Sigmoid colon (tissue), 3 donors: ENCODE data around the gene SLC30A7.

Experiments used
- CTCF ChIP-seq, 4 experiments: fragments of 450-650 bp in 3 of 4; fragments of 200-600 bp in 1 of 4; IDR thresholded peaks; one replicate each; pipeline ENCODE4 v1.5.1; 2016 to 2019; ENCODE audit warnings: antibody characterized with exemption in 4 of 4, mild to moderate bottlenecking in 3 of 4, moderate library complexity in 2 of 4
- POLR2A ChIP-seq, 2 donors: fragments of 450-650 bp; IDR thresholded peaks; one replicate each; pipeline ENCODE4 v1.6.1; 2016; ENCODE audit warnings: antibody characterized with exemption in 2 of 2, mild to moderate bottlenecking in 2 of 2, moderate library complexity in 2 of 2

- TF ChIP-seq CTCF (IDR thresholded peaks at IDR 0.05) (no peak), POLR2A (IDR thresholded peaks at IDR 0.05) (no peak)
These were observed 21.5 kb upstream of the SLC30A7 start for GRCh38 chr1:100874433-100874832.
